ENCODE results near the gene HOXC9. TPM values are rescaled to one million over a fixed set of nuclear protein-coding genes. Genes with fewer than 3 reads are reported as not detected.

Gene HOXC9
- total and polyA plus RNA-seq, 2 of the 4 experiments (the other 2 are of a cell fraction), result 0.26 TPM; not detected in 1

DNA sequence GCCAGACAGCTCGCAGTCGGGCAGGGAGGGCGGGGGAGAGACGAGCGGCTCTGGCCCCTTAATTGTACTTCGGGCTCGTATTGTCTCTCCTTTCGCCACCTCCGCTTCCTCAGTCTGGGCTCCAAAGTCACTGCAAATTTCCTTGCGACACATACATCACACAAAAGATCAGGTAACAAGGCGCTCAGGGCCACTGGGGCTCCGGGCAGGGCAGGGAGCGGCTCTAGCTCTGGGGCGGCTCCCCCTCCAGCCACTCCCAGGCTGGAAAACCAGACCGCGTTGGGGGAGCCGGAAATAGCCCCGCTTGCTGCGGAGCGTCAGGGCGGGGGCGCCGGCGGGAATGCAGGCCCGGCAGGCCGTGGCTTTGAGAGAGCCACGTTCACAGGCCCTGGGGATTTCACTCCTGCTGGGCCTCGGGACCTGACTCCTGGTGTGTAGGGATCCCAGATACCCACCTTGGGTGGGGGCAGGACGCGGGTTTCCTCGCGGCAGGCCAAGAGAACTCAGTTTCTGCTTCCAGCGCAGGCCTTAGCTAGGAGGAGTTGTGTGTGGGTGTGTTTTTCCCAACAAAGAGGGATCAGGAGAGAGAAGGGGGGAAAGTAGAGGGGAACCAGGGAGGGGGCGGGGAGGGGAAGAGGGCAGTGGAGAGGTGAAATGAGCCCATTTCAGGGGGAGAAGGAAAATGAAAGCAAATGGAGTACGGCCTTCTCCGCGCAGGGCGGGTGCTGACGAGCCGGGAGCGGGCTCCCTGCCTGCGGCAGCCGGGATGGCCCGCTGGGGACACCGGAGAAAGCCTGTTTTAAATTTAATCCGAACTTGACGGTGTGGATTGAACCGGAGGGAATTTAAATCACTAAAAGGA lies 4.4 kb upstream of the HOXC9 start:
- Histone ChIP-seq H3K9me1 (ENCODE audit: insufficient read depth, low read length) (no peaks in the 10 kb centered on the region), H4K8ac (ENCODE audit: low read depth in 2 of 2, low read length in 2 of 2) (no peak overlapping the region), H4K20me1 (ENCODE audit: insufficient read depth, low read length) (no peaks in the 10 kb centered on the region; the same call in 1 of the 2 replicates), H2BK20ac (ENCODE audit: low read depth, low read length) (no peak overlapping the region), H3K9me3 (ENCODE audit: control insufficient read depth, insufficient read depth, low read length) (peaks cover 21% of the 10 kb centered on the region), H3K56ac (ENCODE audit: extremely low read depth, insufficient read depth, low read length) (no peak overlapping the region), H3K4me2 (ENCODE audit: low read depth, low read length) (peak overlapping the region; percentile 56), H3K27ac (ENCODE audit: insufficient read depth, low read length) (no peak overlapping the region), H4K5ac (ENCODE audit: low read depth, low read length) (no peak overlapping the region), H2BK5ac (ENCODE audit: low read depth, low read length, poor library complexity, severe bottlenecking) (no peak overlapping the region), H3K23ac (ENCODE audit: low read depth, low read length) (no peak overlapping the region), H3K27me3 (ENCODE audit: control insufficient read depth, insufficient read depth, low read length) (peaks cover 98% of the 10 kb centered on the region), H2AFZ (replicated peaks; ENCODE audit: low read length, poor library complexity) (peak overlapping the region; percentile 69), H3K4me1 (ENCODE audit: control insufficient read depth, insufficient read depth, low read length) (peaks cover 2% of the 10 kb centered on the region; the same call in 1 of the 2 replicates), H3K18ac (ENCODE audit: low read depth, low read length) (no peak overlapping the region), H3K4ac (ENCODE audit: low read depth, low read length) (no peak overlapping the region), H2BK120ac (ENCODE audit: low read depth, low read length) (no peak overlapping the region), H2AK5ac (ENCODE audit: low read depth, low read length) (no peak overlapping the region), H2BK15ac (ENCODE audit: low read depth, low read length) (no peak overlapping the region), H3K79me1 (ENCODE audit: low read depth in 1 of 2, low read length in 2 of 2) (no peaks in the 10 kb centered on the region), H4K91ac (ENCODE audit: insufficient read depth, low read depth, low read length) (no peak overlapping the region), H2AK9ac (replicated peaks; ENCODE audit: low read depth, low read length, poor library complexity) (no peak overlapping the region), H3K14ac (replicated peaks; ENCODE audit: low read depth, low read length) (no peak overlapping the region), H3K4me3 (ENCODE audit: insufficient read depth, low read depth, low read length) (no peak overlapping the region), H3K9ac (ENCODE audit: low read depth, low read length) (no peak overlapping the region), H3K36me3 (ENCODE audit: control insufficient read depth, insufficient read depth, low read length) (no peaks in the 10 kb centered on the region)
- ChIA-PET POLR2A (ENCODE audit: unreplicated experiment) (no interaction called here), CTCF (no interaction called here)
- DNase-seq (no peak), ATAC-seq (ENCODE audit: low read depth) (0 out of 2 replicates have a peak, but pooled peaks have one; percentile 19)
- intact Hi-C loops (cut with micrococcal nuclease) (no loop called here), in situ Hi-C loops (cut with MboI; ENCODE audit: low sequenced_read_pairs) (loop anchor here (10.0 kb wide), 2 partner anchors 231 to 379 kb away; no protein-coding TSS in a partner anchor), dilution Hi-C loops (cut with HindIII; ENCODE audit: low sequenced_read_pairs, unreplicated experiment) (no loop called here)
- no TSS peak for BruUV-seq (replicated peaks)
- 9% methylated on average over 13 of the region's 48 CpGs; no CpG with 5 or more reads in 1 of the 2 experiments for WGBS, 2 experiments (ENCODE audit: extremely low coverage in 2 of 2, insufficient read length in 1 of 2)
- TF ChIP-seq RAD21 (IDR thresholded peaks at IDR 0.05; ENCODE audit: low read length) (no peak), RFX5 (IDR thresholded peaks at IDR 0.05; ENCODE audit: low read depth, low read length) (no peak), MXI1 (IDR thresholded peaks at IDR 0.05; ENCODE audit: borderline replicate concordance, low read depth, low read length) (no peak), BHLHE40 (IDR thresholded peaks at IDR 0.05; ENCODE audit: low read depth, low read length) (no peak), POLR2A (IDR thresholded peaks at IDR 0.05; ENCODE audit: low read depth, low read length) (no peak), MAZ (IDR thresholded peaks at IDR 0.05; ENCODE audit: borderline replicate concordance, low read depth, low read length) (no peak), RCOR1 (IDR thresholded peaks at IDR 0.05; ENCODE audit: insufficient replicate concordance, low read length) (no peak), CHD1 (IDR thresholded peaks at IDR 0.05; ENCODE audit: low read depth, low read length) (no peak), MAFK (IDR thresholded peaks at IDR 0.05; ENCODE audit: low read depth, low read length) (no peak), CEBPB (IDR thresholded peaks at IDR 0.05; ENCODE audit: low read depth, low read length) (no peak), FOS (IDR thresholded peaks at IDR 0.05; ENCODE audit: low read depth, low read length) (no peak), NFE2L2 (IDR thresholded peaks at IDR 0.05; ENCODE audit: low read depth, low read length) (no peak)
- TF ChIP-seq, protein P1, sequence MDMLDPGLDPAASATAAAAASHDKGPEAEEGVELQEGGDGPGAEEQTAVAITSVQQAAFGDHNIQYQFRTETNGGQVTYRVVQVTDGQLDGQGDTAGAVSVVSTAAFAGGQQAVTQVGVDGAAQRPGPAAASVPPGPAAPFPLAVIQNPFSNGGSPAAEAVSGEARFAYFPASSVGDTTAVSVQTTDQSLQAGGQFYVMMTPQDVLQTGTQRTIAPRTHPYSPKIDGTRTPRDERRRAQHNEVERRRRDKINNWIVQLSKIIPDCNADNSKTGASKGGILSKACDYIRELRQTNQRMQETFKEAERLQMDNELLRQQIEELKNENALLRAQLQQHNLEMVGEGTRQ (IDR thresholded peaks at IDR 0.05; ENCODE audit: low read depth, low read length), result no peak
- TF ChIP-seq, protein P2, sequence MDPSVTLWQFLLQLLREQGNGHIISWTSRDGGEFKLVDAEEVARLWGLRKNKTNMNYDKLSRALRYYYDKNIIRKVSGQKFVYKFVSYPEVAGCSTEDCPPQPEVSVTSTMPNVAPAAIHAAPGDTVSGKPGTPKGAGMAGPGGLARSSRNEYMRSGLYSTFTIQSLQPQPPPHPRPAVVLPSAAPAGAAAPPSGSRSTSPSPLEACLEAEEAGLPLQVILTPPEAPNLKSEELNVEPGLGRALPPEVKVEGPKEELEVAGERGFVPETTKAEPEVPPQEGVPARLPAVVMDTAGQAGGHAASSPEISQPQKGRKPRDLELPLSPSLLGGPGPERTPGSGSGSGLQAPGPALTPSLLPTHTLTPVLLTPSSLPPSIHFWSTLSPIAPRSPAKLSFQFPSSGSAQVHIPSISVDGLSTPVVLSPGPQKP (IDR thresholded peaks at IDR 0.05; ENCODE audit: borderline replicate concordance, low read depth, low read length), result no peak
- TF ChIP-seq, protein P3, sequence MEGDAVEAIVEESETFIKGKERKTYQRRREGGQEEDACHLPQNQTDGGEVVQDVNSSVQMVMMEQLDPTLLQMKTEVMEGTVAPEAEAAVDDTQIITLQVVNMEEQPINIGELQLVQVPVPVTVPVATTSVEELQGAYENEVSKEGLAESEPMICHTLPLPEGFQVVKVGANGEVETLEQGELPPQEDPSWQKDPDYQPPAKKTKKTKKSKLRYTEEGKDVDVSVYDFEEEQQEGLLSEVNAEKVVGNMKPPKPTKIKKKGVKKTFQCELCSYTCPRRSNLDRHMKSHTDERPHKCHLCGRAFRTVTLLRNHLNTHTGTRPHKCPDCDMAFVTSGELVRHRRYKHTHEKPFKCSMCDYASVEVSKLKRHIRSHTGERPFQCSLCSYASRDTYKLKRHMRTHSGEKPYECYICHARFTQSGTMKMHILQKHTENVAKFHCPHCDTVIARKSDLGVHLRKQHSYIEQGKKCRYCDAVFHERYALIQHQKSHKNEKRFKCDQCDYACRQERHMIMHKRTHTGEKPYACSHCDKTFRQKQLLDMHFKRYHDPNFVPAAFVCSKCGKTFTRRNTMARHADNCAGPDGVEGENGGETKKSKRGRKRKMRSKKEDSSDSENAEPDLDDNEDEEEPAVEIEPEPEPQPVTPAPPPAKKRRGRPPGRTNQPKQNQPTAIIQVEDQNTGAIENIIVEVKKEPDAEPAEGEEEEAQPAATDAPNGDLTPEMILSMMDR (conservative IDR thresholded peaks at IDR 0.05; ENCODE audit: low read depth, low read length), result no peak
